Measurements from ENCODE around the gene PRMT7. TPM values are rescaled to one million over a fixed set of nuclear protein-coding genes. Genes with fewer than 3 reads are reported as not detected.

PRMT7 gene
- total RNA-seq, 1 experiment from 2014 or later, result 59.3 TPM

DNA sequence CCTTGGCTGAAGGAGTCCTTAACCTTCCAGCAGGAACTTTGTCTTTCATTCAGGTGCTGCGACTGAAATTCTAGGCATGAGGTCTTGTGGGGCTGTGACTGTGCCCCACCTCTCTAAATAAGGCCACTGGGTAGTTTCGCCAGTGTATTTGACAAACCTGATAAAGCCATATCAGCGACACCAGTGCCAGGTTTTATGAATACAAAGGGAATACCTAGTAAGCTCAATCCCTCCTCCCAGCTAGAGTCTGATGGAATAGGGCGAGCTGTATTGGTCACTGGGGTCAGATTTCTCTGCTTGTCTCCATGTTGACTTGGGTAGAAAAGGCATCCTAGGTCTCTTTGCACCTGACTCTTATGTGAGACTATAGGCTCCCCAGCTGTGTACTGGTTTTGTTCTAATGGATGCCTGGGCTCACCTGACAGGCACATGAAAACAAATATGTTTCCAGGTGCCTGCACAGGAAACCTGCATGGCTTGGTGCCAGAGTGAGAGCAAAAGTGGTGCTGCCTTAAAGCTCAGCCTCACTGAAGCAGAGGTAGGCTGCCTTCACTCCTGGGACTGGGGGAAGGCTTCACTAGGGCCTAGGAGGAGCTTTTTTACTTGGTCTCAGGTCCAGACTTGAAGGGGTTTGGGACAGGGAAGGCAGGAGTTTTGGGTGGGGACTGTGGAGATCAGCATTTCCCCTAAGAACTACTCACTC lies 38.2 kb upstream of the PRMT7 start (continued):
- TF ChIP-seq MLX (CRISPR knock-in tag; IDR thresholded peaks at IDR 0.05) (no peak), ETV6 (CRISPR knock-in tag; IDR thresholded peaks at IDR 0.05) (no peak), ZBTB21 (CRISPR knock-in tag; IDR thresholded peaks at IDR 0.05; ENCODE audit: borderline replicate concordance) (no peak), E2F5 (CRISPR knock-in tag; IDR thresholded peaks at IDR 0.05) (no peak), ZNF416 (CRISPR knock-in tag; IDR thresholded peaks at IDR 0.05) (no peak), ZNF512 (CRISPR knock-in tag; IDR thresholded peaks at IDR 0.05; ENCODE audit: borderline replicate concordance) (no peak), E2F1 (CRISPR knock-in tag; IDR thresholded peaks at IDR 0.05) (no peak)
- TF ChIP-seq, protein P1, sequence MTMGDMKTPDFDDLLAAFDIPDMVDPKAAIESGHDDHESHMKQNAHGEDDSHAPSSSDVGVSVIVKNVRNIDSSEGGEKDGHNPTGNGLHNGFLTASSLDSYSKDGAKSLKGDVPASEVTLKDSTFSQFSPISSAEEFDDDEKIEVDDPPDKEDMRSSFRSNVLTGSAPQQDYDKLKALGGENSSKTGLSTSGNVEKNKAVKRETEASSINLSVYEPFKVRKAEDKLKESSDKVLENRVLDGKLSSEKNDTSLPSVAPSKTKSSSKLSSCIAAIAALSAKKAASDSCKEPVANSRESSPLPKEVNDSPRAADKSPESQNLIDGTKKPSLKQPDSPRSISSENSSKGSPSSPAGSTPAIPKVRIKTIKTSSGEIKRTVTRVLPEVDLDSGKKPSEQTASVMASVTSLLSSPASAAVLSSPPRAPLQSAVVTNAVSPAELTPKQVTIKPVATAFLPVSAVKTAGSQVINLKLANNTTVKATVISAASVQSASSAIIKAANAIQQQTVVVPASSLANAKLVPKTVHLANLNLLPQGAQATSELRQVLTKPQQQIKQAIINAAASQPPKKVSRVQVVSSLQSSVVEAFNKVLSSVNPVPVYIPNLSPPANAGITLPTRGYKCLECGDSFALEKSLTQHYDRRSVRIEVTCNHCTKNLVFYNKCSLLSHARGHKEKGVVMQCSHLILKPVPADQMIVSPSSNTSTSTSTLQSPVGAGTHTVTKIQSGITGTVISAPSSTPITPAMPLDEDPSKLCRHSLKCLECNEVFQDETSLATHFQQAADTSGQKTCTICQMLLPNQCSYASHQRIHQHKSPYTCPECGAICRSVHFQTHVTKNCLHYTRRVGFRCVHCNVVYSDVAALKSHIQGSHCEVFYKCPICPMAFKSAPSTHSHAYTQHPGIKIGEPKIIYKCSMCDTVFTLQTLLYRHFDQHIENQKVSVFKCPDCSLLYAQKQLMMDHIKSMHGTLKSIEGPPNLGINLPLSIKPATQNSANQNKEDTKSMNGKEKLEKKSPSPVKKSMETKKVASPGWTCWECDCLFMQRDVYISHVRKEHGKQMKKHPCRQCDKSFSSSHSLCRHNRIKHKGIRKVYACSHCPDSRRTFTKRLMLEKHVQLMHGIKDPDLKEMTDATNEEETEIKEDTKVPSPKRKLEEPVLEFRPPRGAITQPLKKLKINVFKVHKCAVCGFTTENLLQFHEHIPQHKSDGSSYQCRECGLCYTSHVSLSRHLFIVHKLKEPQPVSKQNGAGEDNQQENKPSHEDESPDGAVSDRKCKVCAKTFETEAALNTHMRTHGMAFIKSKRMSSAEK (CRISPR knock-in tag; IDR thresholded peaks at IDR 0.05; ENCODE audit: borderline replicate concordance), result no peak

DNA sequence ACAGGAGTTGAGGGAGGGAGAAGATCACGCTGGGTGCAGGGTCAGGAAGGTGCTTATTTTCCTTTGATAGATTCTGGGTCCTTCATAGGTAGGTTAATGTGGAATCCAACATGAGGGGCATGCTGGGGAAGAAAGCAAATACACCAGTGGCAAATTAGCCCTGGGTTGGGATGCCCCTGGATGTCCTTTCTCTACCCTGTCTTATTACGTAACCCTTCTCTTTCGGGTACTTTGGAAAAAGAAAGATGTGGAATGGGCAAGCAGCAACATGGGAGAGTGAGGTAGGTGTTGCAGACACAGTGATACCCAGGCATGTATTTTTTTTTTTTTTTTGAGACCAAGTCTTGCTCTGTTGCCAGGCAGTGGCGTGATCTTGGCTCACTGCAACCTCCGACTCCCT lies 37.4 kb upstream of the PRMT7 start:
- CTCF ChIA-PET, result interaction anchor here (1.4 to 2.8 kb wide), 4 partner anchors 9 to 37 kb away, joined by 4 to 12 read pairs (median 8); partner anchors contain the start of genes PRMT7, SLC7A6 and SLC7A6OS
- peak overlapping the region; percentile 23; the same call in 1 of the 2 replicates for H3K27ac Mint-ChIP-seq
- TF ChIP-seq MYBL2 (CRISPR knock-in tag; IDR thresholded peaks at IDR 0.05) (no peak), ZNF396 (CRISPR knock-in tag; IDR thresholded peaks at IDR 0.05; ENCODE audit: borderline replicate concordance) (no peak), TP53 (CRISPR knock-in tag; IDR thresholded peaks at IDR 0.05) (no peak), IRF2 (CRISPR knock-in tag; IDR thresholded peaks at IDR 0.05; ENCODE audit: borderline replicate concordance, low read depth) (no peak), CREM (CRISPR knock-in tag; IDR thresholded peaks at IDR 0.05) (no peak), STAT6 (CRISPR knock-in tag; conservative IDR thresholded peaks at IDR 0.05; ENCODE audit: low read depth) (no peak), E2F1 (CRISPR knock-in tag; IDR thresholded peaks at IDR 0.05) (no peak), ZNF263 (CRISPR knock-in tag; IDR thresholded peaks at IDR 0.05; ENCODE audit: low read depth) (no peak), KAT7 (CRISPR knock-in tag; IDR thresholded peaks at IDR 0.05; ENCODE audit: borderline replicate concordance) (no peak)
- TF ChIP-seq, protein P2, sequence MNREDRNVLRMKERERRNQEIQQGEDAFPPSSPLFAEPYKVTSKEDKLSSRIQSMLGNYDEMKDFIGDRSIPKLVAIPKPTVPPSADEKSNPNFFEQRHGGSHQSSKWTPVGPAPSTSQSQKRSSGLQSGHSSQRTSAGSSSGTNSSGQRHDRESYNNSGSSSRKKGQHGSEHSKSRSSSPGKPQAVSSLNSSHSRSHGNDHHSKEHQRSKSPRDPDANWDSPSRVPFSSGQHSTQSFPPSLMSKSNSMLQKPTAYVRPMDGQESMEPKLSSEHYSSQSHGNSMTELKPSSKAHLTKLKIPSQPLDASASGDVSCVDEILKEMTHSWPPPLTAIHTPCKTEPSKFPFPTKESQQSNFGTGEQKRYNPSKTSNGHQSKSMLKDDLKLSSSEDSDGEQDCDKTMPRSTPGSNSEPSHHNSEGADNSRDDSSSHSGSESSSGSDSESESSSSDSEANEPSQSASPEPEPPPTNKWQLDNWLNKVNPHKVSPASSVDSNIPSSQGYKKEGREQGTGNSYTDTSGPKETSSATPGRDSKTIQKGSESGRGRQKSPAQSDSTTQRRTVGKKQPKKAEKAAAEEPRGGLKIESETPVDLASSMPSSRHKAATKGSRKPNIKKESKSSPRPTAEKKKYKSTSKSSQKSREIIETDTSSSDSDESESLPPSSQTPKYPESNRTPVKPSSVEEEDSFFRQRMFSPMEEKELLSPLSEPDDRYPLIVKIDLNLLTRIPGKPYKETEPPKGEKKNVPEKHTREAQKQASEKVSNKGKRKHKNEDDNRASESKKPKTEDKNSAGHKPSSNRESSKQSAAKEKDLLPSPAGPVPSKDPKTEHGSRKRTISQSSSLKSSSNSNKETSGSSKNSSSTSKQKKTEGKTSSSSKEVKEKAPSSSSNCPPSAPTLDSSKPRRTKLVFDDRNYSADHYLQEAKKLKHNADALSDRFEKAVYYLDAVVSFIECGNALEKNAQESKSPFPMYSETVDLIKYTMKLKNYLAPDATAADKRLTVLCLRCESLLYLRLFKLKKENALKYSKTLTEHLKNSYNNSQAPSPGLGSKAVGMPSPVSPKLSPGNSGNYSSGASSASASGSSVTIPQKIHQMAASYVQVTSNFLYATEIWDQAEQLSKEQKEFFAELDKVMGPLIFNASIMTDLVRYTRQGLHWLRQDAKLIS (CRISPR knock-in tag; IDR thresholded peaks at IDR 0.05; ENCODE audit: borderline replicate concordance), result no peak

More for the DNA sequence above, 37.4 kb upstream of the PRMT7 start:
- DNase-seq (ENCODE audit: low spot score), result no peak
- POLR2A ChIA-PET, result no interaction called here
- Mint-ChIP-seq H3K4me3 (no peak overlapping the region), H3K9me3 (no peaks in the 10 kb centered on the region), H3K27me3 (ENCODE audit: low read depth) (no peaks in the 10 kb centered on the region), H3K4me1 (peaks cover 8% of the 10 kb centered on the region), H3K36me3 (peaks cover 14% of the 10 kb centered on the region)
- ATAC-seq, result no peak
